HG03108 (cell line): Measurements from ENCODE around the gene URI1.
"Not testable (repeated sequence)": the region's sequence is repeated elsewhere in the genome, so short reads cannot be mapped to it uniquely, and the experiment has no call there.

Source experiments
- ATAC-seq: cut with Tn5 transposase; IDR thresholded peaks from one replicate; pipeline ENCODE4 v1.9.1; 2021; ENCODE audit warnings: moderate library complexity; ENCODE audit not compliant: unreplicated experiment

The URI1 gene

DNA sequence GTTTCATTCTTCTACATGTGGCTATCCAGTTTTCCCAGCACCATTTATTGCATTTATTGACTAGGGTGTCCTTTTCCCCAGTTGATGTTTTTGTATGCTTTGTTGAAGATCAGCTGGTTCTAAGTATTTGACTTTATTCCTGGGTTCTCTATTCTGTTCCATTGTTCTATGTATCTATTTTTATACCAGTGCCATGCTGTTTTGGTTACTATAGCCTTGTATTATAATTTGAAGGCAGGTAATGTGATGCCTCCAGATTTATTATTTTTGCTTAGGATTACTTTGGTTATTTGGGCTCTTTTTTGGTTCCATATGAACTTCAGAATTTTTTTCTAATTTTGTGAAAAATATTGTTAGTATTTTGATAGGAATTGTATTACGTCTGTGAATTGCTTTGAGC lies 80.6 kb downstream of the URI1 start:
- ATAC-seq: no peak

DNA sequence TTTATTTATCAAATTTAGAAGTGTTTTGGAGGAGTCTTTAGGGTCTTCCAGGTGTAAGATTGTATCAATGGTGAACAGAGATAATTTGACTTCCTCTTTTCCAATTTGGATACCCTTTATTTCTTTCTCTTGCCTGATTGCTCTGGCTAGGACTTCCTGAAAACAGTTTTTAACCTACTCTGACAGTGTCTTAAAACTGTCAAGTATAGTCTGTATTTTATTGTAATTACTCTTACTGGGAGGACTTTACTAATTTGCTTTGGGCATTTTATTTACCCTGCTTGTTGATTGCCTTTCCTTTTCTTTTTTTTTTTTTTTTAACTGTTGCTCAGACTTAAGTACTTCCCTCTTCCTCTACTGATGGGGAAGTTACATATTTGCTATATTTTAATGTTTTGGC lies 81.3 kb downstream of the URI1 start:
- no peak for ATAC-seq

DNA sequence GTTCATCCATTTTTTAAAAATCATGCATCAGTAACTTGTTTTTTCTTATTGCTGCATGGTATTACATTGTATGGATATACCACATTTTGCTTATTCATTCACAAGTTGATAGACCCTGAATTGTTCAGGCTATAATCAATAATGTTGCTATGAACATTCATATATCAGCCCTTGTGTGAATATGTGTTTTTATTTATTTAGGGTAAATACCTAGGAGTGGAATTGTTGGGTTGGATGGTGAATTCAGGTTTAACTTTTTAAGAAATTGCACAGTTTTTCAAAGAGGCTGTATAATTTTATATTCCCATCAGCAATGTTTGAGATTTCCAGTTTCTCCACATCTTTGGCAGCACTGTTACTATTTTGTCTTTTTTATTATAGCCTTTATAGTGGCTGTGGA lies 82.1 kb downstream of the URI1 start:
- no peak for ATAC-seq

DNA sequence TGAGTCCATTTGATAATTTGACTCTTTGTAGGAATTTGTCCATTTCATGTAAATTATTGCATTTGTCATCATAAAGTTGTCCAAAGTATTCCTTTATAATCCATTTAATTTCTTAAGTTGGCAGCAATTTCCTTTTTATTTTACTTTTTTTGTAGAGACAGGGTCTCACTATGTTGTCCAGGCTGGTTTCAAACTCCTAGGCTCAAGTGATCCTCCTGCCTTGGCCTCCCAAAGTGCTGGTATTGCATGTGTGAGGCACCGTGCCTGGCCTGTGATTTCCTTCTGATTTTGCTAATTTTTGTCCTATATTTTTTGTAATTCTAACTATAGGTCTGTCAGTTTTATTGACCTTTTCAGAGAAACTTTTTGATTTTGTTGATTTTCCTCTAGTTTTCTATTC lies 84.9 kb downstream of the URI1 start:
- no peak for ATAC-seq

DNA sequence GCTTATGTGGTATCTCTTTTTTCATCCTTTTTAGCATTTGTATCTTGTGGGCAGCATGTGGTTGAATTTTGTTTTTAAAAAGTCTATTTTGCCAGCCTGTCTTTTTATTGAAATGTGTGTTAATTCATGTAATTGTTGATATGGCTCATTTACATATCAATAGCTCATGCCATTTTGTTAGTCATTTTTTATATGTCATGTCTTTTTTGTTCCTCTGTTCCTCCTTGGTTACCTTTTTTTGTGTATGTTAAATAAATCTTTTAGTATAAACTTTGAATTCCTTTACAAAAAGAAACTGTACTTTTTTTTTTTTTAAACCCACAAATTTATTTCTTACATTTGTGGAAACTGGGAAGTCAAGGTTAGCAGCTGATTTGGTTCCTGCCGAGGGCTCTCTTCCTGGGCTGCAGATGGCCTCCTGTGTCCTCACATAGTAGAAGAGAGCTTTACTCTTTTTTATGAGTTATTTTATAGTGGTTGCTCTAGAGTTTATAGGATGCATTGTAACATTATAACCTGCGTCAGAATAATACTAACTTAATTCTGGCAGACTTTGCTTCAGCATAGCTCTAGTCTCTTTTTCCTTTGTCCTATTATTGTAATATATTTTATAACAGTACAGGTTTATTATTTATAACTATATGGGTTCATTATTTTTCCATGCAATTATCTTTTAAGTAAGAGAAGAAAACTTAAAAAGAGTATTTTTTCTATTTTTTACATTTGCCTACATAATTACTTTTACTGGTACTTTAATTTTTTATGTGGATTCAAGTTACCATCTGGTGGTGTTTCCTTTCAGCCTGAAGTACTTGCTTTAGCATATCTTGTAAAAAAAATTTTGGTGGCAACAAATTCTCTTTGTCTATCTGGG lies 86.3 kb downstream of the URI1 start:
- ATAC-seq: no peak

DNA sequence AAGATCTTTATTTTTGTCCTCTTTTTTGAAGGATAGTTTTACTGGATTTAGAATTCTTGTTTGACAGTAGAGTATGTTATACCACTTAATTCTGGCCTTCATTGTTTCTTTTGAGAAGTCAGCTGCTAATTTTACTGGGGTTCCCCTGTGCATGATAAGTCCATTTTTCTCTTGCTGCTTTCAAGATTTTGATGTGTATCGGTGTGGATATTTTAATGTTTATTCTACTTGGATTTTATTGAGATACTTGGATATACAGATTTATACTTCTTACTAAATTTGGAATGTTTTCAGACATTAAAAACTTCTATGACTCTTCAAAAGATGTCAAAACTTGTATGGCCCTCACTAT lies 86.9 kb downstream of the URI1 start:
- no peak for ATAC-seq

DNA sequence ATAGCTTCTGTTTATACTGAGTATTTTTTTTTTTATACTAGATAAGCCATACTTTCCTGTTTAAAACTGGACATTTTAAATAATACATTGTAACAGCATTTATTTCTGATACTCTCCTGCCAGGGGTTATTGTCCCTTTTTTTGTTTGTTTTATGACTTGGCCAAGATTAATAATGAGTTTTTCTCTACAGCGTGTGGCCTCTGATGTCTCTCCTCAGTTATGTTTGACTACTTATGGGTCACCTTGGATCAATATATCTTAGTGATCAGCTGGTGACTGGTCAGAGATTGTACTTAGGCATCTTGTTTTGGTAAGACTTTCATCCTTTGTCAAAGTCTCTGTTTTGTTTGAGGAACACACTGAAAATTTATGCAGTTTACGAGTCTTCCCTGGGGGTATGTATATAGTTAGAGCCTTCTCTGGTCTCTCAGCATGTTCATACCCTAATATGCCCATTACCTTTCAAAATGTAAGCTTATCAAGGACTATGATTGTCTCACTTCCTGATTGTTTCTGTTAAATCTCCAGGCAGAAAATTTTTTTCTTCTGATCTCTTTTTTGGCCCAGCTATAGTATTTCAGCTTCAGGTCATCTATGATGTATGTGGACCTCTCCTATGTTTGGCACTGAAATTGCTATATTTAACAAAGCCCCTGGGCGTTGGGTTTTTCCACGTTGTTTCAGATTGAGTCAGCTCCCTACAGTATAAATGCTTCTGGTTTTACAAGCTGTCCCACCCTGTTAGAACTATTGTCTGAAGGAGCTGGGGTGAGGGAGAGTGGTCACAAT lies 87.9 kb downstream of the URI1 start:
- peak; percentile 73 for ATAC-seq

DNA sequence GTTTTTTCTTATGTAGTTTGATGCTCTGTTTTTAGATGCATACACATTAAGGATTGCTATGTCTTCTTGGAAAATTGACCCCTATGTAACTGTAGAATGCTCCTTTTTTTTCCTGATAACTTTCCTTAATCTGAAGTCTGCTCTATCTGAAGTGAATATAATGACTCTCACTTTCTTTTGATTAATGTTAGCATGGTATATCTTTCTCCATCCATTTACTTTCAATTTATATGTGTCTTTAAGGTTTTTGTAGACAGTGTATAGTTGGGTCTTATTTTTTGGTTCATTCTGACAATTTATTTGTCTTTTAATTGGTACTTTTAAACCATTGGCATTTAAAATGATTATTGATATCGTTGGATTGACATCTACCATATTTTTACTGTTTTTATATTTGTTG lies 92.3 kb downstream of the URI1 start:
- ATAC-seq: no peak

DNA sequence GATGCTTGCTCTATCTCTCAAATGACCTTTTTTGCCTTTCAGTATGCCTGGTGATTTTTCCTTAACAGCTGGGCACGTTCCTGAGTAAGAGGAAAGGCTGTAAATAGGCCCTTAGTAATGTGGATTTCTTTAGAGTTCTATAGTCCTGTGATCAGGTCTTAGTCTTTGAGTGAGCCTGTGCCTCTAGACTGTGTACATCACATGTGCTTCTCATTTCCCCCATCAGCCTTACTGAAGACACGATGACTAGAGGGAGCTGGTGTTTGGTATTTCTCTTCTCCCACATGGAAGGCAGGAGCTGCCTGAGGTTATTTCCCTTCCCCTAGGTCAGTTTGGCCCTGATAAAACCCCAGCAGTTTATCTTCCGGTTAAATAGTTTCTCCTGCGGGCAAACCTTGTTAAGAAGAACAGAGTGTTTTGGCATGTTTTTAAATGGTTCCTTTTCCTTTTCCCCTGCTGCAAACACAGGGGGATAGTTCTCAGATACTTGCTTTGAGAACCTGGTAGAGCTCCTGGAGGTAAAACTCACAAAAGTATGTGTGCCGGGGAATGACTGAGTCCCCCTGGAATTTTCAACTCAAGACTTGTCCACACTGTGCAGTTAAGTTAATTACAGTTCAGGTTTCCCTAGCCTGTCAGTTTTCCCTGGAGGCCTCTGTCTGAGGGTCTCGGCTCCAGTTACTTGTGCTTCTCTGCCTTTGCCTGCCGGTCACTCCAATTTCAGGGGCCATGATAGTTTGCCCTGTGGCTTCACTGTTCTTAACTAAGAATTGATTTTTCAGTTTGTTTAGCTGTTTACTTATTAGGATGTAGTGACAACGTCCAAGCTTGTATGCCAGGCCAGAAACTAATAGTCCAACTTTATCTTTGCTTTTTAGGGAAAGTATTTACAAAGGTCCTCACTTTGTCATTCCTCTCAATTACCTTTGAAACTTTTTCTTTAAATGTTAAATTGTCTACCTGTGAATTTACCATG lies 94.4 kb downstream of the URI1 start:
- ATAC-seq: no peak

DNA sequence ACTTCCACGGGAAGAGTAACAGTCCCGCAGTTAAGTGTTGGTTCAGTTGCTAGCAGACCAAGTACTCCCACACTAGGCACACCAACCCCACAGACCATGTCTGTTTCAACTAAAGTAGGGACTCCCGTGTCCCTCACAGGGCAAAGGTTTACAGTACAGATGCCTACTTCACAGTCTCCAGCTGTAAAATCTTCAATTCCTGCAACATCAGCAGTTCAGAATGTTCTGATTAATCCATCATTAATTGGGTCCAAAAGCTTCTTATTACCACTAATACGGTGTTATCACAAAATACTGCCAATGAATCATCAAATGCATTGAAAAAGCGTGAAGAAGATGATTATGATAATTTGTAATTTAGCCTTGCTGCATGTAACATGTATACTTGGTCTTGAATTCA lies 95.8 kb downstream of the URI1 start:
- ATAC-seq: no peak

DNA sequence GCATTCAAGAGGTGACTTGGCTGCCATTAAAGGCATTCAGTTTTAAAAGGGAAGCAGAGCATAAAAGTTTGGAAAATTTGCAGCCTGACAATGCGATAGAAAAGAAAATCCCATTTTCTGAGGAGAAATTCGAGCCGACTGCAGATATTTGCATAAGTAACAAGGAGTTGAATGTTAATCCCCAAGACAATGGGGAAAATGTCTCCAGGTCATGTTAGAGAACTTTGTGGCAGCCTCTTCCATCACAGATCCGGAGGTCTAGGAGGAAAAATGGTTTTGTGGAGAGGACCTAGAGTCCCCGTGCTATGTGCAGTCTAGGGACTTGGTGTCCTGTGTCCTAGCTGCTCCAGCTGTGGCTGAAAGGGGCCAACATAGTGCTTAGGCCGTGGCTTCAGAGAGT lies 99.9 kb downstream of the URI1 start:
- not testable (repeated sequence) for ATAC-seq

DNA sequence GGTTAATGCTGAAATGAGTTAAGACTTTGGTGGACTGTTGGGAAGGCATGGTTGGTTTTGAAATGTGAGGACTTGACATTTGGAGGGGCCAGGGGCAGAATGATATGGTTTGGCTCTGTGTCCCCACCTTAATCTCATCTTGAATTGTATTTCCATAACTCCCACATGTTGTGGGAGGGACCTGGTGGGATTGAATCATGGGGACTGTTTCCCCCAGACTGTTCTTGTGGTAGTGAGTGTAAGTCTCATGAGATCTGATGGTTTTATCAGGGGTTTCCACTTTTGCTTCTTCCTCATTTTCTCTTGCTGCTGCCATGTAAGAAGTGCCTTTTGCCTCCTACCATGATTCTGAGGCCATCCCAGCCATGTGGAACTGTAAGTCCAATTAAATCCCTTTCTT lies 101.0 kb downstream of the URI1 start:
- not testable (repeated sequence) for ATAC-seq

DNA sequence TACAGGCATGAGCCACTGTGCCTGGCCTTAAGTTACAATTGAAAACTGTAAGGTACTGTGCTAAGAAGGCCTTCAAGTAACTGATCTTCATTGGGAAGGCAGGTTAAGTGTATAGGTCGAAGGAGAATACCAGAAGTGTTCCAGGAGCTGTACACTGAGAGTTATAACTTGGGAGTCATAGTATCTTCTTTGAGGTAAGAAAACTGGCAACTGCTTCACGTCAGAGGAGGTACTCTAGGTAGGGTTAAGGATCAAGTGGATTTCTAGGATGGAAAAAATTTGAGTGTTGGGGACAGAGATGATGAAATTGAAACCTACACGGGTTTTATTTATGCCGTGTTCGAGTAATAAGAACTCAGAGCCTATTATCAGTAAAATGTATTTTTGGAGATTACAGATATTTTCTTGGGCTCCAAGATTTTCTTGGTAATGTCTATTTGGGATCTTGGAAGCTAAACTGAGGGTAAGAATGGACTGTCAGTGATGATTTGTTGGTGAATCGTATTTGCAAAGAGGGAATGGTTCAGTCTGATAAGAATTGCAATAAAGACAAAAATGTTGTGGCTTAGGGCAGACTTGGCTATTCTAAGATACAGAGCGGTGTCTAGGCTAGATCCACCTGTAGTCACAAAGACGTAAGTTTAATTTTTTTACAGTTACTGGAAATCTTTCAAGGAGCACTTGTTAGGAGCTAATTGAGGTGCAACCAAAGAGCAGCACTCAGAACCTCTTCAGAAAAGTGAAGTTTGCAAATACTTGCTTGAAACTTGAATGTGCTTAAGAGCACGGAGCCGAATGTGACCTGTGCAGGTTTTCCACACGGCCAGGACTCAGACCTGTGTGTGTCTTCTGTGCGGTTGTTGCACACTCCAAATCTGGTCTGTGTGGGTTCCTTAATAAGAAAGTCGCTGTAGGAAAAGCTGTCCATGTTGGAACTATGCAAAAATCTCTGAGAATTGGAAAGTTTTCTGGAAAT lies 102.5 kb downstream of the URI1 start:
- ATAC-seq: no peak

DNA sequence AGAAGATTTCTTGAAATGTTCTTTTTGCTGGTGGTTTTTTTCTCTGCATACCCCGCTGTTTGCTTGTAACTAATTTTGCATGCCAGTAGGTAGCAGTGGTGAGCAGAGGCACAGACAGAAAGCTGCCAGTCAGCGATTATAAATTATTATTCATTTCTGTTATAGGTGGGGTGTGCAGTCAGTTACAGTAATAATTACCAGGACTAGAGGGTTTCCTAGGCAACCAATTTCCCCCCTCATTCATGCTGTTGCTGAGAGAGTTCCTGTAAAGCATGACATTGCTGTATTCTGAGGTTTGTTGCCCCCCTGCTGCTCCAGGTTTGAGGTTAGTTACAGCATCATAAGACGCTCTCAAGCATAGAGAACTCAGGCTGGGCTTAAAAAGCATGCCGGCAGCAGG lies 104.5 kb downstream of the URI1 start:
- ATAC-seq: no peak

DNA sequence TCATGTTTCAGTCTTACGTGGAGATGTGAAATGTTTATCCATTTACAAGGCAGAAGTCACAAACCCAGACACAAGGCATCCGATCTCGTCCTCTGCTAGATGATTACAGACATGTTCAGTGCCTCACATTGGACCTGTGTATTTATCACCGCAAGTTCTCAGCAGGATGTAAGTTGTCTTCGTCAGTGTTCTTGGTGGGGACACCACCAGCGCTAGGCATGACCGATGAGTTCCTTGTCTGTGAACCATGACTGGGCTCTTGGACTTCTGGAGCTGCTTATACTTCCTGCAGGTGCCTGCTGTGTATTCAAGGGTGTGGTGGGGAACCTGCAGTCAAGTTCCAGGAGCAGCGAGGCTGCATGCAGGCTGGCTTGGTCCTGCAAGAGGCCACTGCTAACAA lies 105.4 kb downstream of the URI1 start:
- ATAC-seq: no peak

DNA sequence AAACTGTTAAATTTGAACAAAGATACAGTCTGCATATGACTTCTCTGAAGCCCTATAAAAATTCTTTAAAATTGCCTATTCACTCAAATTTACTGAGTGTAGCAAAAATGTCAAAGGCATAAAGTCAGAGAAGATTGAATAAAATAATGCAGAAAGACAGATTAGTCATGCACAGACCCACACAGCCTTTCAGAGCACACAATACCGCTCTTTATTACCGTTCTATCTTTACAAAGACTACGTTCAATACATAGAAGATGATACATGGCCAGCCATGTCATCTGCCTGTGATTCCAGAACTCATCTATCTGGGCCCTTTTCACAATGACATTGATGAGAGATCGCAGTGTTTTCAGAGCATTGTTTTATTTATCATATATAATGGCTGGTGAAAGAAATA lies 107.2 kb downstream of the URI1 start:
- no peak for ATAC-seq

DNA sequence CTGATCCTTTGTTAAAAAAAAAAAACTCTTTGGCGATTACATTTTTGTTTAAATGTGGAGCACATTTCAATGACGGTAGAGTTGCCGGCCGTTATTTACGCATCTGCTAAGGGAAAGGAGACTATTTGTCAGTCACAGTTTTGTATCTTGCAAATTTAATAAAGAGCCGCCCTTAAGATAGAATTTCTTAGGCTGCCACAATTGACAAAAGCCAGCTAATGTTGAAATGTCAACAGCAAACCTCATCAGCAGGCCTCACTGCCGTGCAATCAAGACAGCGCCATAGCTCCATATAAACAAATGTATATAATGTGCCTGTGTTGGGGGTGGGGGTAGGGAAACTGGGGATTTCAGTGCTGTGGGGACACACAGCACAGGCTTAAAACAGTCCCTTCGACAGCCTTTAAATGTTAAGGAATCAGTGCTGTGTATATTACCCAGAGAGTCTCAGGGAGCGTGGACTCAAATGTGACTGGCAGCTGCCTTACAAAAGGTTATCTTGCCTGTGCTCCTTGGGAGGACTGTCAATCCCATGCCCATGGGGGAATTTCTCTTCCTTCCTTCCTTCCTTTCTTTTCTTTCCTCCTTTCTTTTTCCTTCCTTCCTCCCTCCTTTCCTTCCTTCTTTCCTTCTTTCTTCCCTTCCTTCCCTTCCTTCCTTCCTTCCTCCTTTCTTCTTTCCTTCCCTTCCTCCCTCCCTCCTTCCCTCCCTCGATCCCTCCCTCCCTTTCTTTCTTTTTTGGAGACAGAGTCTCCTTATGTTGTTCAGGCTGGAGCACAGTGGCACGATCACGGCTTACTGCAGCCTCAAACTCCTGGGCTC lies 108.0 kb downstream of the URI1 start:
- no peak for ATAC-seq

DNA sequence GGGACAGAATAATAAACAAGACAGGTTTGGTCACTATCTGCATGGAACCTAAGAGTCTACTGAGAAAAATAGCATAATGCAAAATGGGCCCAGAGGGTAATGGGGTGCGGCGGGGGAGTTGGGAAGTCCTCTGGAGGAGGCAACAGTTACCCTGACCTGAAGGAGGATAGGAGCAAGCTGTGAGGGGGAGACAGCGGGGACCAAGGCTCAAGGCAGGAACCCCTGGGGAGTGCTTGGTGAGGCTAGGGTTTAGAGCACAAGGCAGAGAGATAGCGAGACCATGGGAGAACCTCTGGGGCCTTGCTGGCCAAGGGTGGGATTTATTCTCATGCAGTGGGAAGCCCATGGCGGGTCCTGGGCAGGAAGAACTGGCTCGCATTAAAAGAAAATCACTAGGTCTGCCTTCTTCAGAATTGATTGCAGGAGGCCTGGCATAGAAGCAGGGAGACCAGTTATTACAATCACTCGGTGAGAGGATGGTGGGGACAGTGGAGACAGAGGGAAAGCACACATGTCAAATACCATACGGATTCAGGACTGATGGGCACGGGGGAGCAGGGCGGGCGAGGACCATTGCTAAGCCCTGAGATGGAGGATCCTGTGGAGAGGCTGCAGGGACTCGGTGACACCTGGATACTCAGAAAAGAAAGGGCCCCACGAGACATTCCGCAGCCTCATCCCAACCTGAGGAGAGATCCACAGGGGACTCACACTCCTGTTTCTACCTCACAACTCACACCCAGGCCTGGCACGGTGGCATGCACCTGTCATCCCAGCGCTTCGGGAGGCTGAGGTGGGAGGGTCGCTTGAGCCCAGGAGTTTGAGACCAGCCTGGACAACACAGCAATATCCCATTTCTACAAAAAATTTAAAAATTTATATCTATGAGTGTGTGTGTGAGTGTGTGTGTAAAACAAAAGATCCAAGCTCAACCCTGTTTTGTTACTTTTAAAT lies 110.4 kb downstream of the URI1 start:
- ATAC-seq: no peak
